T1000 (cell line): Measurements from ENCODE around the gene ACSF3.
"Not testable (repeated sequence)": the region's sequence is repeated elsewhere in the genome, so short reads cannot be mapped to it uniquely, and the experiment has no call there.

ENCODE experiments used
- DNase-seq: peaks from one replicate; lab custom pipeline; 2025; ENCODE audit warnings: mixed read lengths; lab: John Stamatoyannopoulos, UW

Gene ACSF3

DNA sequence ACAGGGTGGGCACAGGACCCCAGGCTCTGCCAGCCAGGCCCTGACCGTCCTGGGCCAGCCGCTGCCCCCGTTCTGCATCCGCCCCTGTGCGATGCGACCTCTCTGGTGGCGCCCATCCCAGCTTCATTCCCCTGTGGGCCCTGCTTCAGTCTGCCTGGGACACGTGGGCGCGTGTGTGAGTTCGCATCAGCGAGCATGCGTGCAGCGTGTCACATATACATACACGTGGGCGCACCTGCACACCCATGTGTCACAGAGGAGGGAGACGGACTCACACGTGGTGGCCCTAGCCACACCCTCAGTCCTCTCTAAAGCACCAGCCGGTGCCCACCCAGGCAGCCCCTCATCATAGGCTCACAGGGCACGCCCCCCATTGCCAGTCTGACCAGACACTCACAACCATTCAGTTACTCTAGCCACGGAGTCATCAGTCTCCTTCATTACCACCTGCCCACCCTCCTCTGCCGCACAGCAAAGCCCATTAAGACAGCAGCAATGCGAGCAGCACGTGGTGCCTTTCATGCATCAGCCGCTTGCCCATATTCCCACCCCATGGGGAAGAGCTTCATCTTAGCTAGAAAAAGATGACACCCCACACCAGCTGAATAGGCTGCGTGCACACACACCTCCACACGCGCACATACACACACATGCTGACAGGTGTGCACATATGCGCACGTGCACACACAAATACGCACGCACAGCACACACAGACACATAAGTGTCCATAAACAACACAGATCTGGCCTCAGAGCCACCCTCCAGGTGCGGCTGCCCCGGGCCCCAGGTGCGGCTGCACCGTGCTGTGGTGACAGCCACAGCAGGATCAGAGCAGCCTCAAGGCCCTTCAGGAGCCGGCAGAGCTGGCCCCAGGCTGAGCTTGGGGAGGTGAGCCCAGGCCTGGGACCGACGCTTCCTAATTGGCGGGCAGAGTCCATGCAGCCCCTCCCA lies 68.4 kb downstream of the ACSF3 start:
- DNase-seq: no peak

DNA sequence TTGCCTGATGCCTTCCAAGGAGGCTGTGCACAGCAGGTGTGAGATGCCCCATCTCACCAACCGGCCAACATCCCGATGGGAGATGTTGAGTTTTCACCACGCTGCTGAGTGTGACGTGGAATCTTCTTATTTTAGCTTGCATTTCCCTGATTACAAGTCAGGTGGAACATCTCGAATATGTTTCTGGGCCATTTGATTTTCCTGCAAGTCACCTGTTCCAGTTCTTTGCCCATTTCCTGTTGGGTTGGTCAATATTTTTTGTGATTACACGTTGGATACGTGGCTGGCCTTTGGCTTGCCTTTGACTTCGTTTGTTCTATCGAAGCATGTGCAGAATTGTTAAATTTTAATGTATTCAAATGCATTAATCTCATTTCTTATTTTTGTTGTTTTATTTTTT lies 69.6 kb downstream of the ACSF3 start:
- no peak for DNase-seq

DNA sequence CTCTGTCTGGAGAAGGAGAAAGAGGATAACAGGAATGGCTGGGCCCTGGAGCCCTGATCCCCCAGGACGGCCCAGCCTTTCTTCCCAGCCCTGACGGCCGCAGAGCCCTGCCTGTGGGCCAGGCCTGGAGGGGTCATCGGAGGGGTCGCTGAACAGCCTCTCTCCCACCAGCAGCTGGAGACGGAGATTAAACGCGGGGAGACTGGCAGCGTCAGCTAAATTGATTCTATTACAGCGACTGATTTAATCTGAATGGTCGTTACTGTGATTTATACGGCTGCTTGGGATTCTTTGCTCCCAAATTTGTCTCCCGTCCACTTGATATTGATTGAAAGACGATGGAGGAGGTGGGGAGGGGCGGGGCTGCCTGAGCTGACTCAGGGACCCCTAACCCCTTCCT lies 70.8 kb downstream of the ACSF3 start:
- no peak for DNase-seq

DNA sequence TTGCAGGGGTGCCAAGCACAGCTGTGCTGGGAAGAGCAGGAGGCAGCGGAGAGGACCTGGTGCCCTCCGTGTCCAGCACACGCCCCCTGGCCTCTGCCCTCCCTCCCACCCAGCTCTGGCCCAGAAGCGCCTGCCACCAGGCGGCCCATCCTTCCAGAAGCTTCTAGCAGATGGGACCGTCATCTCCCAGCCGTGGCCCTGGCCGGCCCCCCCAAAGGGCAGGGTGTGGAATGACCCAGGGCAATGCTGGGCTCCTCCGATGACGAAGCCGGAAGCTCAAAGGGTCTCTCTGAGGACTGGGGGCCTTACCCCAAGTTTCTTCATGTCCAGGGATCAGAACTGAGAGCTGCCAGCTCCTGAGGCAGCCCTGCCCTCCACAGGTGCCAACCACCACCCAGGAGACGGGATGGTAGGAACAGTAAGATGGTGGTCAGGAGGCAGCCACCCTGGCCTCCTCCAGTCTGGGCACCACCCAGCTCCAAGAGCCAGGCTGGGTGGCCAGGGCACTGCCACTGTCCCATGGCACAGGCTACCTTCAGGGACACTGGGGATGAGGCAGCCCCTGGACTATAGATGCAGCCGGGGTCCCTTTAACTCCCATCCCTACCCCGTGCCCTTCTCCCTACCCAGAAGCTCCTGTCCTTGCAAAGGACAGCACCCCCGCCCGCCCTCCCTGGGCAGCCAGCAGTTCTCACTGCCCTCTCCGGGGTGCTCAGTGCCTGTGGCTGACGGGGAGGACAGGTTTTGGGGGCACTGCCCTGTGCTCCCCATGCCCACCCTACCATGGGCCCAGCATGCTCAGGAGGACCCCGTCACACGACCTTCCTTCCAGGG lies 71.4 kb downstream of the ACSF3 start:
- no peak for DNase-seq

DNA sequence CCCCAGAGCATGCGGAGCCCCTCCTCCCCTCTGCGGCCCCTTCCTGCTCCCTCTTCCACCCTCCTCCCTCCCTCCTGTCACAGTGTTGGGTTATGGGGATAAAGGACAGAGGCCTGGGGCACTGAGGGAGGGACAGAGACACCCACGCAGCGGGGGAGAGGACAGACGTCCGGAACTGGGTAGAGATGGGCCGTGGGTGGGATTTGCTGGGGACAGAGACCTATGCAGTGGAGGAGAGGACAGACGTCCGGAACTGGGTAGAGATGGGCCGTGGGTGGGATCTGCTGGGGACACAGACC lies 72.0 kb downstream of the ACSF3 start:
- DNase-seq: not testable (repeated sequence)

DNA sequence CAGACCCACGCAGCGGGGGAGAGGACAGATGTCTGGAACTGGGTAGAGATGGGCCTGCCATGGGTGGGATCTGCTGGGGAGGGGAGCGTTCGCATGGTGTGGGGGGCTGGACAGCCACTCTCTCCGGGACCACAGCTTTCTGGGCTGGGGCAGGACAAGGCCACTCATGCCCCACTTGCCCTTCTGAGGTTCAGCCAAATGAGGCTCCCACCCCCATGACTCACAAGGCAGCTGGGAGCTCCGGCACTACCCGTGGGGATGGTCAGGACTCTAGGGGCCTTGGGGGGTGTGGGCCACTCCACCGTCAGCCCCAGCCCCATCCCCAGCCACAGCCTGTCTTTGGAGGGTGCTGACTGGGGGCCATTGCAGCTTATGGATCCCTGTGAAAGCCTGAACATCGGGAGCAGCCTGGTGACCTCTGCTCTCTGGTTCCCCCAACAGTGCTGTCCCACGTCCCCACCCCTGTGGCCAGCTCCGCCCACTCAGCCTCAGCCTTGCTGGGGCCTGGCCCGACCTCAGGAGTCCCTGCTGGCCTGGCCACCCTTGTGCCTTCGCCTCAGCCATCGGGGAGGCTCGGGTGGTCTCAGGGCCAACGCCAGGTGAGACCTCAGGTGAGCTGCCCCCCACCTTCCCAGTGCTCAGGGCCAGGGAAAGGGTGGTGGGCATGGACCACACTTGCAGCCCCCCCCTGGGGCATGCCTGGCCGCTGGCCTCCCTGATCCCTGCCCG lies 73.2 kb downstream of the ACSF3 start:
- DNase-seq: no peak

DNA sequence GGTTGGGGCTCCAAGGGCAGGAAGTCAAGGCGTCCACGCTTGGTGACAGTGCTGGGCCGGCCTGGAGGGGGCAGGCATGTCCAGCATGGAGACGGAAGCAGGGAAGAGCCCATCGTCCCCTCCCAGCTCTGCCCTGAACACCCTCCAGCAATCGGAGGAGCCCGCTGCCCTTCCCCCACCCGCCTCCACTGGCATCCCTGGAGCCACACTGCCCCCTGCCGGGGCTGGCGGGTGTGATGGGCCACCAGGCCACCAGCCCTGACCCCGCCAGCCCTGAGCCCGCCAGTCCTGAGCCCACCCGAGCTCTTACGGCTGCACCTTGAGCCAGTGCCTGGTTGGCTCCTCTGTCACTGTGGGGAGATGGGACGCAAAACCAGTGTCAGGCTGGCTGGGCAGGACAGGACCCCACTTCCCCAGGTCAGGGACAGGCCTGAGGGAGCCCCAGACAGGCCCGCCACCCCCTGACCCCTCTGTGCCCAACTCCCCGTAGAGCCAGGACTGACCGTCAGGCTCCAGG lies 73.8 kb downstream of the ACSF3 start:
- peak; percentile 41 for DNase-seq

DNA sequence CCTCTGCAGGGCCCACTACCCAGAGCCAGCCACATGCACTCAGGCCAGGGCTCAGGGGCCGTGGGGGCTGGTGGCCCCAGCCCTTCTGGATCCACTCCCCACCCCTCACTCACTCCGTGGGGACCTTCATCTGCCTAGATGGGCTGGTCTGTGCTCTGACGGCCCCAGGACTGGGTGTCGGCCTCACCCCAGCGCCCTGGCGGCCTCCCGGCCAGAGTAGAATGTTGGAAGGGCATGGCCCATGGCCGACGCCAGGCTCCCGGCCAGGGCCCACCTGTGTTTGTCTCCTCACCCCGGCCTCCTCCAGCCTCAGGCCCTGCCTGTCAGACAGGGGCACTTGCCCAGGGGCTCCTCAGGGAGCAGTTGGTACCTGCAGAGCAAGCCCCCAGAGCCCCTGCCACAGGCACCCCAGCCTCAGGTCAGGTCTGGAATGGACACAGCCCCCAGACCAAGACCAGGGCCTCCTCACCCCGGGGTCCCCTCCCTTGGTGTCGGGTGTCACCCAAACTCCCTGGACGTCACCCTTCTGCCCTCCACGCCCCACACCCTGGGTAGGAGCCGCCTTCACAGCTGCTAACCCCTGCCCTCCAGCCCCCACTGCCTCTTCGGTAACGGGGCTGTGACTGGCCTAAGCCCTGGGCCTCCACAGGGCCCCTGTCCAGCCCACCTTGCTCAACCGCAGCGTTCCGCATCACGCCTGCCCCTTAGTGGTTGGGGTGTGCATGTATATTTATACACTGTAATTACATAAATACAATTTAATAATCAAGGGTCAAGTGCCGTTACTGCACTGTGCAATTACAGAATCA lies 74.9 kb downstream of the ACSF3 start:
- no peak for DNase-seq

DNA sequence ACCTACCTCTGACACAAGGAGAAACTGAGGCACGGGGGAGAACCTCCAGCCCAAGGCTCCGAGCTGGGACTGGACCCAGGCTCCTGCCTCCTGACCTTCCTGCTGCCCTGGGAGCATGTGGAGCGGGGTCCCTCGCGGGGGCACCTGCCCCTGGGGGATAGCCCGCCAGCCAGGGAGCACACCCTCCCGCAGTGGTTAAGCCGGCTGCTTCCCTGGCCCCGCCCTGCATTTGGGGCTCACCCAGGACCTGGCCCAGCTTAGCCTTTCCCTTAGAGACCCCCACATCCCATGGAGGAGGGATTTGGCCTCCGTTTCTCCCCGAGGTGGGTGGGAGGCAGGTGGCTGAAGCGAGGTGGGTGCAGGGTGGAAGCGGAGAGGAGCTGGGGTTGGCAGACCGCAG lies 76.1 kb downstream of the ACSF3 start:
- DNase-seq: no peak

DNA sequence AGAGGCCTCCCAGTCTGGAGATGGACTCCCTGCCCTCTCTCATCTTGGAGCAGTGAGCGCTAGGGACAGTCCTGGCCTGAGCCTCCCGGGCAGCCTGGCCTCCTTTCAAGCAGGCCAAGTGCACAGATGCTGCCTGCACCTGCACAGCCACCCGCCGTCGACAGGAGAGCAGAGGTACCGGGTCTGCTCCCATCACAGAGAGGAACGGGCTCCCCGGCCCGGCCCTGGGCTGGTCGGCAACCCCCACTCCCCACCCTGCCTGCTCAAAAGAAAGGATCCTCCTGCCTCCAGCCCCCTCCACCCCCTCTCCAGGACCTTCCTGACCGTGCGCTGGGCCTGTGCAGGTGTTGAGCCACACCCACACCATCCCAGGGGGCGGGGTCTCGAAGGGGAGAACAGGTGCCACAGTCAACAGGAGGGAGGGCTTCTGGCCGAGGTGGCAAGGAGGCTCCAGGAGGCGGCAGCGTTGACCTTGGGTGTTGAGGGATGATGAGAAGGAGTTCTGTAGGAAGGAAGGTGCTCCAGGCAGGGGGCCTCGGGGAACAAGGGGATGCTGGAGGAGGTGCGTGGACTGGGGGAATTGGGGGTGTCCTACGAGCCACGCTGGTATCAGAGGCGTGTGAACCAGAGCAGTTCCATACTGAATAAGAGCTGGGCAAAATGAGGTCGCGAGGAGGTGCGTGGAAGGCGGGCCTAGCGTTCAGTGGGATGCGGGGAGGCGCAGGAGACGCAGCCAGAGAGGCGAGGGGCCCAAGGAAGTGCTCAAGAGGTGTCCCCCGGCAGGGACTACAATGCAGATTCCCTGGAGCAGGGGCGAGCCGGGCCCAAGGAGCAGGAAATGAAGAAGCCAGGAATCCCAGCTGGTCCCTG lies 76.9 kb downstream of the ACSF3 start:
- no peak for DNase-seq

DNA sequence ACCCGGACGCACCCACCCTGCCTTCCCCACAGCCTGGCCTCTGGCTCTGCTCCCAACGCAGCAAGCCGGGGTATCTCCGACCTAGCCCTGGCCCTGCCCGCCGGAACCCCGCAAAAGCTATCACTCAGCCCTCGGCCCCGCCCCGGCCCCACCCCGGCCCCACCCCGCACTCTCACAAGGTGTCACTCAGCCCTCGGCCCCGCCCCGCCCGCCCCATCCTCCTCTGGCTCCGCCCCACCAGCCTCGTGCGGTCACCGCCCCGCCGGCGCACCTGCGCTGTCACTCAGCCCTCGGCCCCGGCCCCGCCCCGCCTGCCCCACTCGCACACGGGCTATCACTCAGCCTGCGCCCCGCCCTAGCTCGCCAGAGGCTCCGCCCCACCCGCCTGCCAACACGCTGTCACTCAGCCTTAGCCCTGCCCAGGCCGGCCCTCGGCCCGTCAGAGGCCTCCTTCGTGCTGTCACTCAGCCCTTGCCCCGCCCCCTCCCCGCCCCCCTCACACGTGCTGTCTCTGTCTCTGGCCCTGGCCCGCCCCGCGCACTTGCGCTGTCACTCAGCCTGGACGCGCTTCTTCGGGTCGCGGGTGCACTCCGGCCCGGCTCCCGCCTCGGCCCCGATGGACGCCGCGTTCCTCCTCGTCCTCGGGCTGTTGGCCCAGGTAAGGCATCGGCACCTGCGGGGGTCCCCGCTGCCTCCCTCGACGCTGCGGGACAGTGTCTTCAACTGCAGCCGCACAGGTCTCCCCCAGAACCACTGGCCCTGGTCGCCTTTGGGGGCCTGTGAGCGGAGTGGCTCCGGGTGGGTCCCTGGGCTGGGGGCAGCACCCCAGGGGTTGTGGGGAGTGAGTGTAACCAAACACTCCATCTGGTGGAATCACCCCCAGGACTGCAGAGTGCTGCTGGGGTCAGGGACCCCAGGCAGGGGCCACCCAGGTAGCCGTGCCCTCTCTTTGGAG lies 77.8 kb downstream of the ACSF3 start, which contains the start of gene CDH15:
Gene CDH15 (plus strand): TSS at position 533 of the 955 bp plus-strand sequence. CDS start 84 bp downstream, at position 617.
- DNase-seq: peak; percentile 74

DNA sequence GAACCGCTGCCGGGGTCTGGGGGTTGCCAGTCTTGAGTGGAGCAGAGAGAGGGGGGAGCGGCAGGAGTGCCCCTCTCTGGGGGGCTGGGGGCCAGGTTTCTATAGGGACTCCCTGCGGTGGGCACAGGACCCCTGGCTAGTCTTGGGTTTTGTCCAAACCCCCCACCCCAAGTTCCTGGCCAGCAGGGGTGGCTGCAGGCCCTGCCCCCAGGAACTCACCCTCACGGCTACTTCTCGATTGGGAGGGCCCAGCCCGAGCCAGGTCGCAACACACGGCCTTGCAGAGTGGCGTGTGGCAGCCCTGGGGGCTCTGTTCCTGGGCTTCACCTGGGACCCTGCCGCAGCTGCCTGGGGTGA lies 78.5 kb downstream of the ACSF3 start:
- no peak for DNase-seq

DNA sequence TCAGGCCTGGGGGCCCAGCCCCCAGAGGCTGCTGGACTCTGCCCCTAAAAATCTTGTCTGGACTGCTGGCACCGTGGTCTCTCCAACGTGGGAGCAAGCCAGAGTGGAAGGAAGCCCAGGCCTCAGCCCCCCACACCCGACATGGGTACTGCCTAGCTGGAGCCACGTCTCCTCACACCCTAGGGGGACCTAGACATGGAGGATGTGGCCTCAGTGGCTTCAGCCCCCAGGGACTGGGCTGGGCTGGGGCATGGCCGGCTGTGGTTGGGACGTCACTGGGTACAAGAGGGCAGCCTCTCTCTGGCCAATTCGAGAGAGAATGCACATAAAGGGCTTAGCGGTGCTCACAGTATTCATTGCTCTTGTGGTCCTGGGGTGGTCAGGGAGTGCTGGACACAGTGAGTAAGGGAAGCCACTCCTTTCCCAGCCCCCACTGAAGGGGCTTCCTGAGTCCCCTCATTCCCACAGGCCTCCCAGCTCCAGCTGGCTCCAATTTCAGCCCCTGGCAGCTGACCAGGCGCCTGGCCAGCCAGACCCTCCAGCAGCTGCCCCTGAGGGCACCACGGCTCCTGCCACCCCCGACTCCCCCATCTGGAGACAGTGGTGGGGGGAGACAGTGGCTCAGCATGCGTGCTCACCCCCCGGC lies 79.0 kb downstream of the ACSF3 start:
- DNase-seq: no peak

DNA sequence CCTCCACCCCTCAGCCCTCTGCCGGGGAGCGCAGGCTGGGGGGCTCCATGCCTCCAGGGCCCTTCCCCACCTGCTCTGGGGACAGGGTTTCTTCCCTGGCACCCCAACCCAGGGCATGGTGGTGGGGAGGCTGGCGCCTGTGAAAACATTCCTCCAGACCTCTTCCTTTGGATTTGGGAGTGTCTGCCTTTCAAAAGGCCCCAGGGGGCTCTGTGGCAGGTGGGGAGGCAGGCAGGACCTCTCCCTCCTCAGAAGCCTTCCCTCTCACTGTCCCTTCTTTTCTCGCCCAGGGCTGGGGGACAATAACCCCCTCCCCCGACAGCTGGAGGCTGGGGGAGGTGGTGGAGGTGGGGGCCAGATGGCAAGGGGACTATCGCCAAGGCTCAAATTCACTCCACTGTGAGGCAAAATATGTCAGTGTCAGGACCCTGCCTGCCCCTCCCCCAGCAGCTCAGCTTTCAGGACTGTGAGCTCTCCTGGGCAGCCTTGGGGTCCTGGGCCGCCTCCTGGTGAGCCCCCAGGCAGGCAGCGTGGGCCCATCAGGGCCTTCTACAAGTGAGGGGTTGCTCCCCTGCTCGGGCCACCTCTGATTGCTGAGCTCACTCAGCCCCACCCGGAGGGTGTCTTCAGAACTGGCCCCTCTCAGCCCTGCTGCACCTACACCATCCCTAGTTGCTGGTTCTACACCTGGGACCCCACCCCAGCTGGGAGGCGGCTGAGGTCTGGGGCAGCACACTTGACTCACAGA lies 79.7 kb downstream of the ACSF3 start:
- DNase-seq: no peak

DNA sequence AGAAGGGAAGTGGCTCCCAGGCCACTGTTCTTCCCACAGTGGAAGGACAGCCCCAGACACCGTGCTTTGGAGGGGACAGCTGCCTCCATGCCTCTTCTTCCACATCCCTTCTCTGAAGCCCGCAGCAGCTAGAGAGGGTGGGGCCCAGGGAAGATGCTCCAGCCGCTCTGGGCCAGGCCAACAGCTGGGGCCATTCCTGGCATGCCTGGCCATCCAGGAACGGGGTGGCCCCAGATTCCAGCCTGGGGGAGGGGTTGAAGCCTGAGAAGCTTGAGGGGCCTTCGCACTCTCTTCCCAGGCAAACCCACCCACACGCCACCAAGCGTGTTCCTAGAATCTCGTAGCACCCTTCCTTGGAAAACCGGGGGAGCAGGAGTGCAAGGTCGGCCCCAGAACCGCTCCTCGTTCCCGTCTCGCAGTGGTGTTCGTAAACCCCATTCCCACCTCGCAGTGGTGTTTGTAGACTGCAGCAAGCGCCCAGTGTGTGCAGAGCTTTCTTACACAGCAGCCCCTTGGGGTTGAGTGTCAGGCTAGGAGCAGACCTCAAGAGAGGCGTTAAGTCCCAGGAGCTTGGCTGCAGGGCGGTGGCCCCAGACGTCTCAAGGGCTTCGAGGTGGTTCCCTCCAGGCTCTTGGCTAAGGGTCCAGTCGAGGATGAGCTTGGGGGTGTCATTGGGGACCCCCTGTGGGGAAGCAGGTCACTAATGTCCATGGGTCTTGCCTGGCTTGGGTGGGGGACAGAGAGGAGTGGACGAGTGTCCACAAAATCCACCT lies 80.6 kb downstream of the ACSF3 start:
- no peak for DNase-seq

DNA sequence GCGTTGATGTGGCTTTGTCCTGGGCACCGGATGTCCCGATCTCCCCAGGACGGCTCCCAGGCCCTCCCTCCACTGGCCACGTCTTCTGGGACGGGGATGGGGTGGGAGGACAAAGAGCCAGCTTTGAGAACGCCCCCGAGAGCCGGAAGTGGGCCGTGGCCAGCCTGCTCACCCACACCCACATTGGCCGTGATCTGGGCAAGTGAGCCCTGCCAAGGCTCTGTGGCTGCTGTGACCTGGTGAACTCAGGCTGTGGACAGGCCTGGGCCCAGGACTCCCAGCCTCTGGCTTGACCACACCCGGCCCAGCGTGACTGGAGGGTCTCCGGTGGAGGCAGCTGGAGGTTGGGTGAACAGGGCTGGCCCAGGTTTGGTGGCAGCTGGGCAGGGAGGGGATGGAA lies 81.2 kb downstream of the ACSF3 start:
- DNase-seq: no peak
